Muscle of back (tissue), 11 donors: ENCODE results near the gene GPR18. TPM values are rescaled to one million over a fixed set of nuclear protein-coding genes. Genes with fewer than 3 reads are reported as not detected.

Experiments
- DNase-seq, 3 donors: peaks; one replicate each; pipeline versions ENCODE4 v3.0.0 to v3.0.0-alpha.2; 2013
- polyA plus RNA-seq, 10 donors: library from polyadenylated mRNA; unstranded; fragments of 120-200 nt; gene quantifications; one replicate each; pipeline ENCODE4 v1.2.1, GENCODE V29; 2013; ENCODE audit not compliant: insufficient read length in 10 of 10

GPR18 gene
- polyA plus RNA-seq, 10 donors: 0.08 to 0.79 (median 0.14) TPM; not detected in 3

- no peak for DNase-seq
Measured at GRCh38 chr13:99208845-99209527, 49.2 kb downstream of the GPR18 start.

DNA sequence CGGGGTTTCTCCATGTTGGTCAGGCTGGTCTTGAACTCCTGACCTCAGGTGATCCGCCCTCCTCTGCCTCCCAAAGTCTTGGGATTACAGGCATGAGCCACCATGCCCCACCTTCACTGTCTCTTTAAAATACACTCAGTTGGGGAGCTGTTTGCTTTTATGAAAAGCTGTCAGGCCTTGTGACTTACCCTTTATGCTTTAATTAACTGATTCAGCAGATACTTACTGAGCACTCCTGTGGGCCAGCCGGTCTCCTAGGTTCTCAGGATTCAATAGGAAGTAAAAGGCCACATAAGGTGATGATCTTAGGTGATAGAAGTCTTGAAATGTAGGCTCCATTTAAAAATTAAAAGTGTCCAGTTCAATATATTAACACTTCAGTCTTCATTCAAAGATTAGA, 50.0 kb downstream of the GPR18 start:
- DNase-seq: no peak

GRCh38 chr13:99207511-99207910, 50.7 kb downstream of the GPR18 start:
- no peak for DNase-seq

GRCh38 chr13:99206873-99207272, 51.3 kb downstream of the GPR18 start:
- no peak for DNase-seq

DNA sequence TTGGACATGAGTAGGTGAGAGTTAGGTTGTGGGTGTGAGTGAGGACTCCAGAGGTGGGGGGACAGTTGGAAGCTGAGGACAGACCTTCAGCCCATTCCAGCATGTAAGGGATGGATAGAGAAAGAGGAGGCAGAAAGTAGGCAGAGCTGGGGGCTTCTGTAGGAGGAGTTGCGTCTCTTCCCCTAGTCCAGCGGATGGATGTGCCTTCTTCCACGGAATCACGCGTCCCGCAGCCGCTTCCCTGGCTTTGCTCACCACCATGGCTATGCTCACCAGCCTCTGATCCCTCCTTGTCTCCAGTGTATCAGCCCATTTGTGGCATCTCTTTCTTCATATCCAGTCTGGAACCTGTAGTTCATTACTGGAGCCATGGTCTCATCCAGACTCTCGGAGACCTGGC, 52.0 kb downstream of the GPR18 start:
- DNase-seq: no peak

GRCh38 chr13:99205621-99206220, 52.5 kb downstream of the GPR18 start:
- no peak for DNase-seq

Other genes starting within 250 kb of the GPR18 start
- 10 to 100 TPM; 70.5 to 93.7 (median 80.4) TPM for gene UBAC2, start 57.5 kb downstream of the GPR18 start, polyA plus RNA-seq
- gene GPR183, start 49.0 kb upstream of the GPR18 start, polyA plus RNA-seq: 1 to 10 TPM; 1.3 to 6.7 (median 2.5) TPM
- gene TM9SF2, start 243.1 kb upstream of the GPR18 start, polyA plus RNA-seq: 10 to 100 TPM; 77.8 to 96.7 (median 84.9) TPM